ENCODE measurements around the gene ZBTB22. TPM values are rescaled to one million over a fixed set of nuclear protein-coding genes. Genes with fewer than 3 reads are reported as not detected.

ZBTB22 gene
- total RNA-seq, 1 donor from 2014 or later, result 17.5 TPM

DNA sequence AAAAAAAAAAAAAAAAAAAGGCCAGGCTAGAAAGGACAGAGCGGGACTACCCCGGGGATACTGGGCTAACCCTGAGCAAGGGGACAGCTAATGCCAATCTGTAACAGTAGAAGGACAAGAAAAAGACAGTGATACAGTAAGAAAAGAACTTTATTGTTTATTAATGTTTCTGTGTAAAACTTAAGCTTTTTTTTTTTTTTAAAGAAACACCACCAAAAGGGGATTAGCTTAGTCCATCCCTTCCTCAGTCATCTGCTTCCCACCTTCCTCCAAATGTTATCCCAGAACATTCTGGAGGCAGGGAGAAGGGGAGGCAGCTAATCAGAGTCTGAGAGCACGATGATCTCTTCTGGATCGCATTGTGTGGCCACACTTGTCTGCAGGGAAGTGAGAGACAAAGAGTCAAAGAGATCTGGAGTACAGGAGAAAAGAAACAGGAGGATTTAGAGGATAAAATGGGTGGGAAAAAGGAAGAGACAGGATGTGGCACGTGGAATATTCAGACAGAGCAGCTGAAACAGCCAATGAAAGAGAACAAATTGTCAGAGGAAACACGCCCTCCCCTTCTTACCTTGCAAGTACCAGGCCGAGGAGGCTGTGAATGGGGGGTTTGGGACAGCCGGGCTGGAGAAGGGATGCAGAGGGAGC, 1.0 kb upstream of the ZBTB22 start:
- Histone ChIP-seq H3K27me3 (ENCODE audit: control insufficient read depth, insufficient read depth, low read length) (no peaks in the 10 kb centered on the region), H3K4me3 (ENCODE audit: low read depth, low read length) (peak overlapping the region; percentile 55), H3K36me3 (ENCODE audit: control insufficient read depth, insufficient read depth, low read length) (peaks cover 8% of the 10 kb centered on the region)
- no peak for DNase-seq (ENCODE audit: low read depth)
- TF ChIP-seq, protein P1, sequence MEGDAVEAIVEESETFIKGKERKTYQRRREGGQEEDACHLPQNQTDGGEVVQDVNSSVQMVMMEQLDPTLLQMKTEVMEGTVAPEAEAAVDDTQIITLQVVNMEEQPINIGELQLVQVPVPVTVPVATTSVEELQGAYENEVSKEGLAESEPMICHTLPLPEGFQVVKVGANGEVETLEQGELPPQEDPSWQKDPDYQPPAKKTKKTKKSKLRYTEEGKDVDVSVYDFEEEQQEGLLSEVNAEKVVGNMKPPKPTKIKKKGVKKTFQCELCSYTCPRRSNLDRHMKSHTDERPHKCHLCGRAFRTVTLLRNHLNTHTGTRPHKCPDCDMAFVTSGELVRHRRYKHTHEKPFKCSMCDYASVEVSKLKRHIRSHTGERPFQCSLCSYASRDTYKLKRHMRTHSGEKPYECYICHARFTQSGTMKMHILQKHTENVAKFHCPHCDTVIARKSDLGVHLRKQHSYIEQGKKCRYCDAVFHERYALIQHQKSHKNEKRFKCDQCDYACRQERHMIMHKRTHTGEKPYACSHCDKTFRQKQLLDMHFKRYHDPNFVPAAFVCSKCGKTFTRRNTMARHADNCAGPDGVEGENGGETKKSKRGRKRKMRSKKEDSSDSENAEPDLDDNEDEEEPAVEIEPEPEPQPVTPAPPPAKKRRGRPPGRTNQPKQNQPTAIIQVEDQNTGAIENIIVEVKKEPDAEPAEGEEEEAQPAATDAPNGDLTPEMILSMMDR (IDR thresholded peaks at IDR 0.05; ENCODE audit: insufficient read depth, low read length, poor library complexity, severe bottlenecking), result no peak

DNA sequence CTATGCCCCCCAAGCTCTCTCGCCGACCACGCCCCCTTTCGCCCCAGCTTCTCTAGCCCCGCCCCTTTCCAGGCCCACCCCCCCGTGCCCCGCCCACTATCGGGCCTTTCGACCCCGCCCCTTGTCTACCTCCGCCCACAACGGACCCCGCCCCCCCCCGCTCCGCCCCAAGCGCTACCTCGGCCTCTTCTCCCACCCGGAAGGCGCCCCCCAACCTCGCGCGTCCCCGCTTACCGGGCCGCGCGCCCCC, 200 bp downstream of the ZBTB22 start:
- H3K36me3 ChIP-seq (ENCODE audit: control insufficient read depth, insufficient read depth, low read length), result peaks cover 8% of the 10 kb centered on the region
- TF ChIP-seq, protein P1 (IDR thresholded peaks at IDR 0.05; ENCODE audit: insufficient read depth, low read length, poor library complexity, severe bottlenecking), result no peak
- H3K27me3 ChIP-seq (ENCODE audit: control insufficient read depth, insufficient read depth, low read length), result no peaks in the 10 kb centered on the region
- DNase-seq (ENCODE audit: low read depth), result no peak
- peak overlapping the region; percentile 55 for H3K4me3 ChIP-seq (ENCODE audit: low read depth, low read length)

DNA sequence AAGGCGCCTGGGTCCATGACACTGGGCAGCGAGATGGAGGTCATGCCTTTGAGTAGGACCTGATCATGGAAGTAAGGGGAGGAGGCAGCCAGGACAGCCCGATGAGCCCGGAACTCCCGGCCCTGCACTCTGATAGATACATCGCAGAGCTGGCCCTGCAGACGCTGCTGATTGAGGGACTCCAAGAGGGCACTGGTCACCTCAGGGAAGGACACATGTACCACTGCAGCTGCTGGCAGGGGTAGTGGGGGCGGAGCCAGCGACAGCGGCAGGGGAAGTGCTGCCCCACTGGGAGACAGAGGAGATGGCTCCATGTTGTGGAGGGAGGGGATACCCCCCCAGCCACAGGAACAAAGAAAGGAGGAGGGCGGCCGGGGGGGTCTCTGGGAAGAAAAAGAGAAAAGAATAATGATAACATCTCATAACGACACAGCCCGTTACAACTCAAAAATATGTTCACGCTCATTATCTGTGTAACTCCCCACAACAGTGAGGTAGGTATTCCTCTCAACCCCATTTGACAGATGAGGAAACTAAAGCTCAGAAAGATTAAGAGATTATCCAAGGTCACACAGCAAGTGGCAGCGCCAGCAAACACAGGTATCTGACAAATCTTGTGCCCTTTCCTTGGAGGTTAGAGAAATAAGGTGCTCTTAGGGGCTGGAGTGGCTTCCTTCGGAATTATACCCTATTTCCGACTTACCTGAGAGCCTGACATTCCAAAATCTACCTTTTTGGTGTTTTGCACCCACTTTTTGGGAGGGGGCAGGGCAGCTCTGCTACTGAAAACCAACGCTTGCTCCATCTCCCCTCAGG, 733 bp downstream of the ZBTB22 start:
- Histone ChIP-seq H3K27me3 (ENCODE audit: control insufficient read depth, insufficient read depth, low read length) (no peaks in the 10 kb centered on the region), H3K4me3 (ENCODE audit: low read depth, low read length) (peak overlapping the region; percentile 55)
- TF ChIP-seq, protein P1 (IDR thresholded peaks at IDR 0.05; ENCODE audit: insufficient read depth, low read length, poor library complexity, severe bottlenecking), result no peak

DNA sequence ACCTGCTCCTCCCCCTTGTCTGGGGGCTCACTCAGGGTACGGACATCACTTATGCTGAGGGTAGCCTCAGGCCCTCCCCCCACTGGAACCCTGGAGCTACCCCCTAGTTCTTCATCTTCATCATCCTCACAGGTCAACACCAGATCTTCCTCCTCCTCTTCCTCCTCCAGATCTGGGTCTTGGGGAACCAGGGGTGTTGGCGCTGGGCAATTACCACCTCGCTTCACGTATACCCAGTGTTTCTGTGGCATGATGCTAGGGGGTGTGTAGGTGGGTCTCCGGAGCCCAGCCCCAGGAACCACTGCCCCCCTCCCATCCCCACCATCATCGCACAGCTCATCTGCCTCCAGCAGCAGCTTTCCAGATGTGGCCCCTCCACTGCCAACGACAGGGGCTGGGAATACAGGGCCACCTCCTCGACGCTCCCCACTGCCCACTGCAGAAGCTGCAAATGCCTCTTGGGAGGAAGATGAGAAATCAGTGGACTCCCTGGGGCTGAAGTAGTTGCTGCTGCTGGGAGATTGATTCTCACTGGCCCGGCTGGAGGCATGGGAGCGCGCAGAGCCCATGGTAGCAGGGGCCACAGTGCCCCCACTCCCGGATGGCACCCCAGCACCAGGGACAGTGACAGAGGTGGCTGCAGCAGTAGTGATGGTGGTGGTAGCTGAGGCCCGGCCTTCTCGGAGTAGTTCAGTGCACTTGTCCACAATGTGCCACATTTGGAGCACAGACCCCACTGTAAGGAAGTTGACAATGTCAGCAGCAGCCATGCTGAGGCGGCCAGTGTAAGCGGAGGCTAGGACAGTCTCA, 1.5 kb downstream of the ZBTB22 start:
- DNase-seq (ENCODE audit: low read depth), result no peak

More for the DNA sequence above, 733 bp downstream of the ZBTB22 start:
- H3K36me3 ChIP-seq (ENCODE audit: control insufficient read depth, insufficient read depth, low read length), result peaks cover 8% of the 10 kb centered on the region
- DNase-seq (ENCODE audit: low read depth), result no peak

DNA sequence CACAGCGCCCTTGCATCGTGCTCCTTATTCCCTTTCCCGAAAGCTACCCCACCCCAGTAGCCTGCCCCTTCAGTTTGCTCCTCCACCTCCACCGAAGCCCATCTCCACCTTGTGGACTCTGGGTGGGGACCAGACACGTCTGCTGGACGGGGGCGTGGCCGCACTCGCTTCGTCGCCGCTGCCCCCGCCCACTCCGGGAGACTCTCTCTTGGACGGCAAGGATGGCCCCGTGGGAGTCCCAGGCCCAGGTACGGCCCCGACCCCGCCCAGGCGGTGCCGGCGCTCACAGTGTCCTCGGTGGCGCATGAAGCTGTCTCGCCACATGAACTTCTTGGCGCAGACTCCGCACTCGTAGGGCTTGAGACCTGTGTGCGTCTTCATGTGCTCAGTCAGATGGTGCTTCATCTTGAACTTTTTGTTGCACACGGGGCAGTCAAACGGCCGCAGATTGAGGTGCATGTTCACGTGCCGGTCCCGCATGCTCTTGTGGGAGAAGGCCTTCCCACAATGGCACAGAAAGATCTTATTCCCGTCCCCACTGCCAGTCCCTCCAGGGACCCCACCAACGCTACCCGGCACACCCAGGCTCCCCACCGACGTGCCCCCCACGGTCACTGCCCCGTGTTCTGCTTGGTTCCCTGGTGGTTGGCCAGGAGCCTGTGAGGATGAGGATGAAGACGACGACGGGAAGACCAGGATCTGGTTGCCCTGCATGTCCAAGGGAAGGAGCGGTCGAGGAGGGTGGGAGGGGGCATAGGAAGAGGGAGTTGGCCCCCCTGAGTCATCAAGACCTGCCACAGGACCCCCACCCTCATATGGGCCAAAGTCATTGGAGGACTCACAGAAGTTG, 2.4 kb downstream of the ZBTB22 start:
- TF ChIP-seq, protein P1 (IDR thresholded peaks at IDR 0.05; ENCODE audit: insufficient read depth, low read length, poor library complexity, severe bottlenecking), result no peak
- DNase-seq (ENCODE audit: low read depth), result no peak

More for the DNA sequence above, 1.5 kb downstream of the ZBTB22 start:
- Histone ChIP-seq H3K36me3 (ENCODE audit: control insufficient read depth, insufficient read depth, low read length) (peaks cover 8% of the 10 kb centered on the region), H3K4me3 (ENCODE audit: low read depth, low read length) (no peak overlapping the region), H3K27me3 (ENCODE audit: control insufficient read depth, insufficient read depth, low read length) (no peaks in the 10 kb centered on the region)
- TF ChIP-seq, protein P1 (IDR thresholded peaks at IDR 0.05; ENCODE audit: insufficient read depth, low read length, poor library complexity, severe bottlenecking), result no peak

More for the DNA sequence above, 2.4 kb downstream of the ZBTB22 start:
- no peak overlapping the region for H3K4me3 ChIP-seq (ENCODE audit: low read depth, low read length)
- peaks cover 7% of the 10 kb centered on the region for H3K36me3 ChIP-seq (ENCODE audit: control insufficient read depth, insufficient read depth, low read length)
- H3K27me3 ChIP-seq (ENCODE audit: control insufficient read depth, insufficient read depth, low read length), result no peaks in the 10 kb centered on the region
